ENCODE results near the gene MLH1.

Gene MLH1

DNA sequence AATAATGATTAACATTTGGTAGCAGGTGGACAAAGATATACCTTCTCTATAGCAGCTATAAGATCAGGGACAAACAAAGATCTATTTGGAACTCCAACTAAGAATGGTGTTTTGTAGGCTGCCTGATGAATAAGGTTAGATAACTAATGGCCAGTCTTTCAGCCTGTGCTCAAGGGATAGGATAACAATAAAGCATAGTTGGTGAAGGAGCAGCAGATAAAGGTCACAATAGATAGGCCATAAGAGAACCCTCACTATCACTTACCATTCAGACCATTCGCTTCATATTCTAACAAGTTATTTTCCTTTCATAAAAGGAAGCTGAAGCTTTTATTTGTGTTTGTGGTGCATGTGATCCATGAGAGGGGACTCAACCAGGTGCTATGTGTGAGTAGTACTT, 20.2 kb upstream of the MLH1 start:
- ChIA-PET CTCF (no interaction called here), POLR2A (ENCODE audit: low non-redundant PET) (no interaction called here)

DNA sequence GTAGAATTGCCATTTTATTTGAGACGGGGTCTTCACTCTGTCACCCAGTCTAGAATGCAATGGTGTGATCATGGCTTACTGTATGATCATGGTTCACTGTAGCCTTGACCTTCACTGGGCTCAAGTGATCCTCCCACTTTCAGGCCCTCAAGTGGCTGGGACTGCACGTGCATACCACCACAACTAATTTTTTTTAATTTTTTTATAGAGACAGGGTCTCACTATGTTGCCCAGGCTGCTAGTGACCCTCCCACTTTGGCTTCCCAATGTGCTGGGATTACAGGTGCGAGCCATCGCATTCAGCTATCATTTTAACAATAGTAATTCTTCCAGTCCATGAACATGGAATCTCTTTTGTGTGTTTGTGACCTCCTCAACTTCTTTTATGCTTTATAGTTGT, 12.3 kb upstream of the MLH1 start:
- ChIA-PET CTCF (interaction anchor here (0.7 kb wide), 1 partner anchor 100 kb away, joined by 3 read pairs; no protein-coding TSS in a partner anchor), POLR2A (ENCODE audit: low non-redundant PET) (no interaction called here)
- no peak for DNase-seq (ENCODE audit: low spot score)
- TF ChIP-seq CTCF (conservative IDR thresholded peaks at IDR 0.05; ENCODE audit: low read depth), result no peak
- H3K27ac ChIP-seq, result no peak overlapping the region

More for the DNA sequence above, 20.2 kb upstream of the MLH1 start:
- no peak overlapping the region for H3K27ac ChIP-seq
- DNase-seq (ENCODE audit: low spot score), result no peak
- TF ChIP-seq CTCF (conservative IDR thresholded peaks at IDR 0.05; ENCODE audit: low read depth), result no peak

- POLR2A ChIA-PET (ENCODE audit: low non-redundant PET), result no interaction called here
- CTCF ChIA-PET, result interaction anchor here (0.6 to 0.7 kb wide), 2 partner anchors 42 to 114 kb away, joined by 3 read pairs; no protein-coding TSS in a partner anchor
- H3K27ac ChIP-seq, result no peak overlapping the region
- DNase-seq (ENCODE audit: low spot score), result no peak
- no peak for TF ChIP-seq CTCF (conservative IDR thresholded peaks at IDR 0.05; ENCODE audit: low read depth)
Measured at GRCh38 chr3:36988356-36988755, 5.0 kb upstream of the MLH1 start.

GRCh38 chr3:36989005-36989404, 4.3 kb upstream of the MLH1 start:
- CTCF ChIA-PET, result interaction anchor here (0.6 kb wide), 1 partner anchor 114 kb away, joined by 3 read pairs; no protein-coding TSS in a partner anchor
- no peak for TF ChIP-seq CTCF (conservative IDR thresholded peaks at IDR 0.05; ENCODE audit: low read depth)
- POLR2A ChIA-PET (ENCODE audit: low non-redundant PET), result no interaction called here
- H3K27ac ChIP-seq, result no peak overlapping the region
- DNase-seq (ENCODE audit: low spot score), result no peak

- TF ChIP-seq CTCF (conservative IDR thresholded peaks at IDR 0.05; ENCODE audit: low read depth), result no peak
- H3K27ac ChIP-seq, result no peak overlapping the region
- CTCF ChIA-PET, result no interaction called here
Measured at GRCh38 chr3:36989568-36989967, 3.8 kb upstream of the MLH1 start.

GRCh38 chr3:36991147-36991546, 2.2 kb upstream of the MLH1 start:
- ChIA-PET CTCF (interaction anchor here (0.8 kb wide), 1 partner anchor 81 kb away, joined by 3 read pairs; no protein-coding TSS in a partner anchor), POLR2A (ENCODE audit: low non-redundant PET) (no interaction called here)
- no peak for TF ChIP-seq CTCF (conservative IDR thresholded peaks at IDR 0.05; ENCODE audit: low read depth)
- no peak for DNase-seq (ENCODE audit: low spot score)
- H3K27ac ChIP-seq, result no peak overlapping the region

More at GRCh38 chr3:36989568-36989967, 3.8 kb upstream of the MLH1 start:
- POLR2A ChIA-PET (ENCODE audit: low non-redundant PET), result no interaction called here
- no peak for DNase-seq (ENCODE audit: low spot score)
